Right hindlimb (tissue), 1 donor: ENCODE measurements around the gene CD46.
"Not testable (repeated sequence)": the region's sequence is repeated elsewhere in the genome, so short reads cannot be mapped to it uniquely, and the experiment has no call there.

Experiments
- DNase-seq: peaks from one replicate; pipeline ENCODE4 v3.0.0-alpha.2; 2018

Gene CD46

DNA sequence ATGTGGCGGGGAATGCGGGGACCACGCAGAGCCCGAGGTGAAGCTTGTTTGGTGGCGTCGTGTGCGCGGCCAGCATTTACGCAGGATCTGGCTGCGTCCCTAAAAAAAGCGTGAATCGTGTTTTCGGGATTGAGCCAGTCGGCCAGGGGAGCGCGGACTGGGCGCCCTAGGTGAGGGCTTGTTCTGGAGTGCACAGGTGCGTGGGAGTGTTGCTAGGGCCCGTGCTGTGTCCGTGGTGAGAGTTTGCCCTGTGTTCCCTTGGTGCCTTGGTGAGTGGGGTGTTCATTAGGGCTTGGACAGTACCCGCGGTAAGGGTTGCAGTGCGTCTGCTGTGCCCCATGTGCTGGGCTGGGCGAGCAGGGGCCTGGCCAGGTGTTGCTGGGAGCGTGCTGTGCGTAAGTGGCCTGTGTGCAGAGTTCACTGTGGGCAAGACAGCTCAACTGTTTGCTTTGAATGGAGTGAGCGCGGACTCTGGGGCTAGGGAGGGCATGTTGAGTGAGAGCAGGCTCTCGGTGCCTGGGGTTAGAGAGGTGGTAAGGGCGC, 673 bp downstream of the CD46 start:
- no peak for DNase-seq

DNA sequence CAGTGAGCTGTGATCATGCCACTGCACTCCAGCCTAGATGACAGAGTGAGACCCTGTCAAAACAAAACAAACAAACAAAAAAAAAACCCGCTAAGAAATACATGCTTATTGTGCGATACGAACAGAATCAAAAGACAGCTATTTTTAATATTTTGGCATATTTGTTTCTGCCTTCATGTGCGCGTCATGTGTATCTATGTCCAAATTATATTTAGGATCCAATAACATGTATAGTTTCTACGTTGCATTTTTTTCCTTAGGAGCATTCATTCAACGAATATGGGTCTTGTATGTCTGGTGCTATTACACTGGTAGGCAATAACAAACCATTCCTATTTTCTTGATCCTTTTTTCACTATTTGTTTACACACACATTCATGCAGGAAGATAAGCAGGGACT, 1.8 kb downstream of the CD46 start:
- DNase-seq: no peak

DNA sequence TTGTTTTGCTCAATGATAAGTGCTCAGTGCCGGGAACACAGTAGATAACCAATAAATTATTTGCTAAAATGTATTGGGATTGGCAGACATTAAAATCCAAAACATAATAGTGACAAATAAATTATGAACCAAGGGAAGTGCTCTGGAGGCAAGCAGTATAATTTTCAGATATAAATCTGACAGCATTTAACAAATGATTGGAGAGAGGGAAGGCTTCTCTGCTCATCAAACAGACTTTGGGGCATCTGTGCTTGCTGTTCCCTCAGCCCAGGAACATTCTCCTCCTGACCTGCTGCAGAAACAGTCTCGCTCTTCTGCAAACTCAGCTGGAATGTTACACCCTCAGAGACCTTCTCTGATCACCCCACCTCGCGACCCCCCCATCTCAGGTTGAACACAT, 2.2 kb downstream of the CD46 start:
- DNase-seq: no peak

DNA sequence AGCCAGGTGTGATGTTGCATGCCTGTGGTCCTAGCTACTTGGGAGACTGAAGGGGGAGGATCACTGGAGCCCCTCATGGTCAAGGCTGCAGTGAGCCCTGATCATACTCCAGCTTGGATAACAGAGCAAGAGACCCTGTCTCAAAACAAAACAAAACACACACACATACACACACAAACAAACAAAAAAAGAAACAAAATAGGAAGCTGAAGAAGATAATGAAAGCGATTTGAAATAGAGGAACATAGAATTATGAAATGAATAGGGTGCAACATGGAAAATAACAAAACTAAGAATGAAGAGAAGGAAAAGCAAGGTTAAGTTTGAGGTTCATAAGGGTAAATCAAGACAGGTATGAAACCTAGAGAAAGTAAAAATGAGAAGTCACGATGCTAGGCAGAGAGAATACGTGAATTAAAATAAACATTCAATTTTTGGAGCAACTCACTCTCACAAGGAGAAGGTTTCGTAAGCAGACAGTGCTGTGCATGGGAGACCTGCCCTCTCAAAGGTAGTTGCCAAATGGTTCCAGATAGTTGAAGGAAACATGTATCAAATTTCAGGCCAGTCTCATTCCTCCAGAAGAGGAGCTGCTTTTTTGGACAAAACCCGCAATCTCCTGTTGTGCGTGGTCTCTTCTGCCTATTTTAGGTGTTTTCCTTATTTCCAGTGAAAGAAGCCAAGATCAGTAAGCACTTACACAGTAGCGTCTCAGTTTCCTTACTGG, 3.3 kb downstream of the CD46 start:
- no peak for DNase-seq

DNA sequence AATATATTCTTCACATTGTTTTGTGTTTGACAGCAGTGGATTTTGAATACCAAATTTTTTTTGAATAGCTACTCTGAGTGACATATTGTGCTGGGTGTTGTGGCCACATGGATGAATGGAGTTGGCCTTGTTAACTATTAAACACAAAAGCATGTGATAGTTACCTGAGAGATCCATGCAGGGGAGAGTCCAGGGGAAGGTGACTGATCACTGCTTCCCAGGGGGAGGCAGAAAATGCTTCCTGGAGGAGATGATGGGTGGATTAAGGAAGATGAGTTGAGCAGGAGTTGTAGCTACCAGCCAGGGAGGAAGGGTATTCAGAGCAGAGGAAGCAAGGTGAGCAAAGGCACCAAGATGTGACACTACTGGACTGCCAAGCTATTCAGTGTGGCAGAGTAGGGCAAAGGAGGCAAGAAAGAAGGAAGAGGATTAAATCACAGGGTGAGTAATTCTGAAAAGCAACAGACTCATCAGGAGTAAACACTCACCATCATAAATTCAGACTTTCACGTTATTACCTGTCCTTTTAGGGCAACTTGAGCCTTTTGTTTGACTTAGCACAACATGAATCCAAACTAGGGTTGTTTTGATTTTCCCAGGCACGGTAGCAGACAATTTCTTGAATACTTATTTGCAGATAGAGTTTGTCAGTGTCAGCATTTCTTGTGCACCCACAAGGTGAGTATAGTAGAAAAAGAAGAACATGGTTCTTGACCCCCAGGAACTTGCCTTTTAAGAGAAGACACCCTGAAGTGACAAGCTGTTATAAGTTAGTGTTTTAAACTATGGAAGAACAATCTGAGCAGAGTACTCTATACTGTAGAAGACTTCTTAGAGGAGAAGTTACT, 4.2 kb downstream of the CD46 start:
- no peak for DNase-seq

DNA sequence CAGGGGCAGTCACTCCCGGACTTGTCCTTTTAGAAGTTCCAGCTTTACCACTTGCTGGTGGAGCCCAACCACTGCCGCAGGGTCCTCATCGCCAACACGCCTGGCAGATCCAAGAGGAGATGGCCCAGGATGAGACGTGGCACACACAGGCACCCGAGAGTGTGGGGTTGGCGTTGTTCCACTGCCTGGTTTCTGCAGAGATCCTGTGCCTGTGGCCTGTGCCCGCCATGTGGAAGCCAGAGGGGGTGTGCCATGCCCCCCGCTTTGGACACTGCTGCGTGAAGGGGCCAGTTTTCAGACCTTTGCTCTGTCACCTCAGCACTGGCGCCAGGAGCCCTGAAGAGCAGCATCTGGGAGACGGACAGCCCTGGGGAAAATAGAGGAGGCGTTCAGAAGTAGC, 10.8 kb downstream of the CD46 start:
- no peak for DNase-seq

DNA sequence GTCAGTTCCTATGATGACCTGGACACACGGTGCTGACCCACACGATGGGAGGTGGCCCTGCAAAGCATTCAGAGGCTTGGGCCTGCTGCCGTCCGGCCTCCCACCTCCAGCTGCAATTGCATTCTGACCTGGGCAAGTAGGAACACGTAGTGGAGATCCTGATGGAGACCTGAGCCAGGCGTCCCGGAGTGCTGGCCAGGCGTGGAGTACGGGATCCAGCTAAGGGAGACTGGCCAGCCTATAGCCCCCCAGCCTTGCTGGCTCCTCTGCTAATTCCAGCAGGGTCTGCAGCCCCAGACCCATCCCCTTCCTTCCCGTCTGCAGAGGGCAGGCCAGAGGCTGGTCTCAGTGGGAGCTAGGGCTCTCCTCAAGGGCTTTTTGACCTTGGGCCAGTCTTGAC, 11.2 kb downstream of the CD46 start:
- DNase-seq: no peak

DNA sequence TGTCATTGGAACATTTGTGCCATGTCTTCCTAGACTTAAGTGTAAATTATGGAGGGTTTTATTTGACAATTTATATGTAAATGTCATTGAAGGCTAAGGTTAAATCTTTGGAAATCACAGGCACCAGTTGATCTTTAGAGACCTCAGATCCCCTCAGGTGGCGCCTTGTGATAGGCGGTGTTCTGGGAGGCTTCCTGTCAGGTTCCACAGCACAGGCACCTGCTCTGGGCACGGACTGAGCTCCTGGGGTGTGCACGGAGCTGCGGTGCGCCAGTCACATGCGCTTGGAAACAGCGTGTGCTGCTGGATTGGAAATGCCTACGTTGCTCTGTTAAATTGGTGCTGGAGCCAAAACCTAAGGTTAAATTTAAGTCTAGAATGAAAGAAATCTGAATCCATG, 12.1 kb downstream of the CD46 start:
- DNase-seq: no peak

DNA sequence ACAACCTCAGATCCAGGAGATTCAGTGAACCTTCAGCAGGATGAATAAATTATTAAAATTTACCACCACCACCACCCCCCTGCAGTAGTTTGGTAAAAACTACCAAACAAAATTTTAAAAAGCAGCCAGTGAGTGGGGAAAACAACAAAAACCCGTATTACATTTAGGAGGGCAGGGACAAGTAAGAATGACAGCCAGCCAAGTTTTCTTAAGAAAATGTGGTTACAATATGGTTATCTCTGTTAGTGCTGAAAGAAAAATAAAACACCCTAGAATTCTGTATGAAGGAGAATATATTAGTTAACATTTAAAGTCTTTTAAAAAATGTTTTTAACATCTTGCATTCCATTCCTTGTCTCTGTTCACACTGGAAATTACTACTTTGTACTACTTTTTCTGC, 14.7 kb downstream of the CD46 start:
- DNase-seq: no peak

DNA sequence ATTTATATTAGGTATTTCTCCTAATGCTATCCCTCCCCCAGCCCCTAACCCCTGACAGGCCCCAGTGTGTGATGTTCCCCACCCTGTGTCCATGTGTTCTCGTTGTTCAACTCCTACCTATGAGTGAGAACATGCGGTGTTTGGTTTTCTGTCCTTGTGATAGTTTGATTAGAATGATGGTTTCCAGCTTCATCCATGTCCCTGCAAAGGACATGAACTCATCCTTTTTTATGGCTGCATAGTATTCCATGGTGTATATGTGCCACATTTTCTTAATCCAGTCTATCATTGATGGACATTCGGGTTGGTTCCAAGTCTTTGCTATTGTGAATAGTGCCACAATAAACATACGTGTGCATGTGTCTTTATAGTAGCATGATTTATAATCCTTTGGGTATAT, 18.7 kb downstream of the CD46 start:
- not testable (repeated sequence) for DNase-seq

DNA sequence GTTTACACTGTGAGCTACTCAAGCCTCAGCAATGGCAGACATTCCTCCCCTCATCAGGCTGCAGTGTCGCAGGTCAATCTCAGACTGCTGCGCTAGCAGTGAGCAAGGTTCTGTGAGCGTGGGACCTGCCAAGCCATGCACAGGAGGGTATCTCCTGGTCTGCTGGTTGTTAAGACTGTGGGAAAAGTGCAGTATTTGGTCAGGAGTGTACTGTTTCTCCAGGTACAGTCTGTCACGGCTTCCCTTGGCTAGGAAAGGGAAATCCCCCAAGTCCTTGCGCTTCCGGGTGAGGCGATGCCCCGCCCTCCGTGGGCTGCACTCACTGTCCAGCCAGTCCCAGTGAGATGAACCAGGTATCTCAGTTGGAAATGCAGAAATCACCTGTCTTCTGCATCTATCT, 24.2 kb downstream of the CD46 start:
- not testable (repeated sequence) for DNase-seq

DNA sequence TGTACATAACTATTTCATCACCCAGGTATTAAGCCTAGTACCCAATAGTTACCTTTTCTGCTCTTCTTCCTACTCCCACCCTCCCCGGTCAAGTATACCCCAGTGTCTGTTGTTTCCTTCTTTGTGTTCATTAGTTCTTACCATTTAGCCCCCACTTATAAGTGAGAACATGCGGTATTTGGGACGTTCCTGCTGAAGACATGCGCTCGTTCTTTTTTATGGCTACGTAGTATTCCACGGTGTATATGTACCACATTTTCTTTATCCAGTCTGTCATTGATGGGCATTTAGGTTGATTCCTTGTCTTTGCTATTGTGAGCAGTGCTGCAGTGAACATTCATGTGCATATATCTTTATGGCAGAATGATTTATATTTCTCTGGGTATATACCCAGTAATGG, 25.6 kb downstream of the CD46 start:
- DNase-seq: not testable (repeated sequence)

DNA sequence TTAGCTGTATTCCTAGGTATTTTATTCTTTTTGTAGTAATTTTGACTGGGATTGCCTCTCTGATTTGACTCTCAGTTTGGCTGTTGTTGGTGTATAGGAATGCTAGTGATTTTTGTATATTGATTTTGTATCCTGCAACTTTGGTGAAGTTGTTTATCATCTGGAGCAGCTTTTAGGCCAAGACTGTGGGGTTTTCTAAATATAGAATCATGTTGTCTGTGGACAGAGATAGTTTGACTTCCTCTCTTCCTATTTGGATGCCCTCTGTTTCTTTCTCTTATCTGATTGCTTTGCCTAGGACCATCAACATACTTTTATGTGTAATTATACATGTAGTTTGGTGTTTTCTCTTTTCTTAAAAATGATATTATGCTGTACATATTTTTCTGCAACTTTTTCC, 27.2 kb downstream of the CD46 start:
- no peak for DNase-seq

DNA sequence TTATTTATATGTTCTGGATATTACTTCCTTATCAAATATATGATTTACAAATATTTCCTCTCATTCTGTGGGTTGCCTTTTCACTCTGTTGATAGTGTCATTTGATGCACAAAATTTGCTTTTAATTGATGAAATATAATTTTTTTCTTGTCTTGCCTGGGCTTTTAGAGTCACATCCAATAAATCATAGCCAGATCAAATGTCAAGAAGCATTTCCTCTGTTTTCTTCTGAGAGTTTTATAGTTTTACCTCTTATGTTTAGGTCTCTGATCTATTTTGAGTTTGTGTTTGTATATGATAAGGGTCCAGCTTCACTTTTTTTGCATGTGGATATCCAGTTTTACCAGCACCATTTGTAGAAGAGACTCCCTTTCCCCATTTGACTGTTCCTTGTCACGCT, 29.5 kb downstream of the CD46 start:
- DNase-seq: no peak

DNA sequence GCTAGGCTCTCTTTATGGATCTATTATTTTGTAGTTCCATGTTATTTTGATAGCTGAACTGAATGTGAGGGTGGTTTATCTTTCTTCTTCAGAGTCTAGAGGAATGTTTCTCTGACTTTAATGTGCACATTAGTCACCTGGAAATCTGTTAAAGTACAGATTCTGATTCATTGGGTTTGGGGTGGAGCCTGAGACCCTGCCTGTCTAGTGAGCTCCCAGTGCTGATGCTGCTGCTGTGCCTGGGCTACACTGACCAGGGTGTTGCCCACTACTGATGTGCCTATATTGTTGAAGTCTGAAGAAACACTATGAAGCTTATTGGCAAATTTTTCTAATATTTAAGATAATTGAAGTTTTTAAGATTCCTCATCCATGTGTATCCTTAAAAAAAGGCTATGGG, 35.9 kb downstream of the CD46 start:
- no peak for DNase-seq

DNA sequence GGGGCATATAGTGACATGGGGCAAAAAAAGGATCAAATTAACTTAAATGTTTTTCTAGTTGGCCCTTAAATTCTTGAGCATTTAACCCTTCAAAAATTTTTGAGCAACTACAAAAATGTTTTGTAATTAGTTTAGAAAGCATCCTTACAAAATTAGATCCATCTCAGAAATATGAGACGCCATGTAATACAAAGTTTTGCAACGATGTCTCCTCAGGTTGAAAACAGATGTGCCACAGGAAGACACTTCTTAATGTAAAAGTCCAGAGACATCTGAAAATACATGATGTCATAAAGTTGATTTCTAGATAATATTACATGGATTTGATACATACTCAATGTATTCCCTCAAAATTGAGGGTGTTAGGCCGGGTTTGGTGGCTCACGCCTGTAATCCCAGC, 37.5 kb downstream of the CD46 start:
- DNase-seq: no peak

DNA sequence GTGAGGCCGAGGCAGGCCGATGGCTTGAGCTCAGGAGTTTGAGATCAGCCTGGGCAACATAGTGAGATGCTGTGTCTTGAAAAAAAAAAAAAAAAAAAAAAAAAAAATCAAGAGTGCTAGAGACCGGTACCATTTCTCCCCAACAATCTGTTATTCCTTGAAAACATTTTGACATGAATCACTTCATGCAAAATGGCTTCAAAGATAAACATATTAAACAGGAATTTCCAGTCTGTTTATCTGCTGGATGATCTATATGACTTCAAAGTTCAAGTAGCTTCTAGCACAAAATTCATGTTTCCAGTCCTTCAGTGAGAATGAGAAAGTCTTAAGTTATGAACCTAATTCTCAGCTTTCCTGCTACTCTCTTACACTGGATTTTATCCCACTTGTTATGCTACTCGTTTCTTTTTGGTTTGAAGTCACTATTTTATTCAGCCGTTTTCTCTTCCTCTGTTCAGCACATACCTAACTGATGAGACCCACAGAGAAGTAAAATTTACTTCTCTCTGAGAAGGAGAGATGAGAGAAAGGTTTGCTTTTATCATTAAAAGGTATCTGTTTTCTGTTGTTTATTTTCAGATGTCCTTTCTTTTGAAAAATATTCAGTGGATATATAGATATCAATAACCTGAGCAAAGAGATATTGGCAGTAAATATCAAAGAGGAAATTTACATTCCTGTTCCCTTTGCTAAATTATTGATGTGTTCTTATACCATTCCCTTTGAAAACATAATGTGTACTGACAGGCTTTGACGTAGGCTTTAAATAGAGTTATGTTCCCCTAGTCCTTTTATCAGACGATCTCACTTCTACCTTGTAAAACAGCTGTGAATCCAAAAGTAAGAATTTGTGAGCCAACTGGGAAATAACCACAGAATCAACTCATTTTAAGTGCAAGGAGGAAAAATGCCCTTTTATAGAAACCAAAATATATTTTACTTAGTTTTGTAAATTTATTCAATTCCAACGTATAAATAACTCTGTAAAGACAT, 38.2 kb downstream of the CD46 start:
- no peak for DNase-seq

DNA sequence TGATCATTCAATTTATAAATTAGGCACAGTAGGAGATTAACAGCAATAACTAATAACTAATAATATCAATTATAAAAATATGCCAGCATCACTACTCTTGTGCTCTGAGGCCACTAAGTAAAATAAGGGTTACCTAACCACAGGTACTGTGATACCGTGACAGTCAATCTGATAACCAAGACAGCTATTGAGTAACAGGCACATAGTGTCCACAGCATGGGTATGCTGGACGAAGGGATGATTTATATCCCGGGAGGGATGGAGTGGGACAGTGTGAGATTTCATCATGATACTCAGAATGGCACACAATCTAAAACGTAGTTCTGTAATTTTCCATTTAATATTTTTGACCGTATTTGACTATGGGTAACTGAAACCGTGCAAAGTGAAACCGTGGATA, 39.4 kb downstream of the CD46 start:
- no peak for DNase-seq

DNA sequence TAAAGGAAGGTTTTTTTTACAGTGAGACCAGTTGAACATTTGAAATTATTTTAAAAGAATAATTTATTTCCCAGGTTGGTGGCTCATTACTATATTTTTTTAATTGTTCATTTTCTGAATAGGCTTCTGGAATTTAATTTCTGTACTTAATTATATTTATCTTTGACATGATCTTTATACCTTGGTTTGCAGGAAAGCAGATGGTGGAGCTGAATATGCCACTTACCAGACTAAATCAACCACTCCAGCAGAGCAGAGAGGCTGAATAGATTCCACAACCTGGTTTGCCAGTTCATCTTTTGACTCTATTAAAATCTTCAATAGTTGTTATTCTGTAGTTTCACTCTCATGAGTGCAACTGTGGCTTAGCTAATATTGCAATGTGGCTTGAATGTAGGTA, 41.5 kb downstream of the CD46 start:
- DNase-seq: no peak

DNA sequence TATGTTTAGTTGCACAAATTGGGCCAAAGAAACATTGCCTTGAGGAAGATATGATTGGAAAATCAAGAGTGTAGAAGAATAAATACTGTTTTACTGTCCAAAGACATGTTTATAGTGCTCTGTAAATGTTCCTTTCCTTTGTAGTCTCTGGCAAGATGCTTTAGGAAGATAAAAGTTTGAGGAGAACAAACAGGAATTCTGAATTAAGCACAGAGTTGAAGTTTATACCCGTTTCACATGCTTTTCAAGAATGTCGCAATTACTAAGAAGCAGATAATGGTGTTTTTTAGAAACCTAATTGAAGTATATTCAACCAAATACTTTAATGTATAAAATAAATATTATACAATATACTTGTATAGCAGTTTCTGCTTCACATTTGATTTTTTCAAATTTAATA, 43.0 kb downstream of the CD46 start:
- no peak for DNase-seq

DNA sequence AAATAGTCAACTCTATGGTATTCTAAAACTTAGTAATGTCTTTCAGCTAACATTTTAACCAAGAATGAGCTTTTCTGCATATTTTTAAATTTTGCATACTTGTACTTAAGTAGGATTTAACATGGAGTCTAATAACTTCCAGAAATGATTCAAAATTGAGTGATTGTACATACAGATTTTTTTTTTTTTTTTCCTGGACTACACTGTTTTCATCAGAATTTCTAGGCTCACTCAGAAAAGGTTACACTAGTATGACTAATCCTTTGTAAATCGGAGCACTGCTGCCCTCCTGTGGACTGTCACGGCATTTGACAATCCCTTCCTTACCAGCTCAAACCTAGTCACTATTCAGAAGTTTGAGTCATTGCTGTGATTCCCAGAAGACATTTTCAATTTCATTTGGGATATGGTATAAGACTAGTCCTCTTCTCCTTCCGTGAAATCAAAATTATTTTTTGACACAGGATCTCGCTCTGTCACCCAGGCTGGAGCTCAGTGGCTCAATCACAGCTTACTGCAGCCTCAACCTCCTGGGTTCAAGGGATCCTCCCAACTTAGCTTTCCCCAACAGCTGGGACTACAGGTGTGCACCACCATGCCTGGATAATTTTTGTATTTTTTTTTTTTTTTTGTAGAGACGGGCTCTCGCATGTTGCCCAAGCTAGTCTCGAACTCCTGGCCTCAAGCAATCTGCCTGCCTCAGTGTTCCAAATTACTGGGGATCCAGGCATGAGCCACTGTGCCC, 45.5 kb downstream of the CD46 start:
- DNase-seq: peak; percentile 75

DNA sequence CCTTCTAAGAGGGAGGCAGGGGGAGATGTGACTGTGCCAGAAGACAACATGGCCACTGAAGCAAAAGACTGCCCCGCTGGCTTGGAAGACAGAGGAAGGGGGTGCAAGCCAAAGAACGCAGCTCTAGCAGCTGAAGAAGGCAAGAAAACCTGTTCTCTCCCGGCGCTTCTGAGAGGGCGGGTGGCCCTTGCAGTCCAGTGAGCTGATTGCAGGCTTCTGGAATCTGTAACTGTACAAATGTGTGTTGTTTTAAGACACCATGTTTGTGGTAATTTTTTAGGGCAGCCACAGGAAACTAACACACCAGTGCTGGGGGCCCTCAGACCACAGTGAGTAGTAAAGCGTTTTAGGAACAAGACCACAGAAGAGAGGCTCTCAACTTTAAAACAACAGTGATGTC, 47.0 kb downstream of the CD46 start:
- no peak for DNase-seq
